Vagina (tissue), 2 donors: ENCODE results near the gene IFI27. TPM values are rescaled to one million over a fixed set of nuclear protein-coding genes. Genes with fewer than 3 reads are reported as not detected.

Experiments
- DNase-seq, 2 donors: peaks; one replicate each; pipeline ENCODE4 v3.0.0-alpha.2; 2017; ENCODE audit errors: extremely low spot score in 2 of 2
- H3K27ac ChIP-seq: fragments of 200-600 bp; sonication (generic); one replicate; pipeline ENCODE4 v1.5.1; 2019
- H3K27me3 ChIP-seq: fragments of 200-600 bp; sonication (generic); one replicate; pipeline ENCODE4 v1.5.1; 2019
- H3K36me3 ChIP-seq, 2 donors: fragments of 200-600 bp; sonication (generic); one replicate each; pipeline ENCODE4 v1.5.1; 2017 to 2019
- H3K4me1 ChIP-seq: fragments of 200-600 bp; sonication (generic); one replicate; pipeline ENCODE4 v1.5.1; 2019
- H3K4me3 ChIP-seq, 2 donors: fragments of 200-600 bp; sonication (generic); 1 replicate in 1 of 2; 2 replicates in 1 of 2; pipeline ENCODE4 v1.5.1; 2016 to 2019
- H3K9me3 ChIP-seq: fragments of 200-600 bp; sonication (generic); one replicate; pipeline ENCODE4 v1.5.1; 2019
- CTCF ChIP-seq, 3 experiments: fragments of 450-650 bp in 2 of 3; fragments of 200-600 bp in 1 of 3; sonication (generic) in 1 of 3; IDR thresholded peaks; one replicate each; pipeline ENCODE4 v1.5.1; 2017 to 2019; ENCODE audit warnings: antibody characterized with exemption in 3 of 3, mild to moderate bottlenecking in 2 of 3, moderate library complexity in 2 of 3
- POLR2A ChIP-seq, 2 donors: fragments of 450-650 bp; IDR thresholded peaks; one replicate each; pipeline ENCODE4 v1.6.1; 2017; ENCODE audit warnings: antibody characterized with exemption in 2 of 2, mild to moderate bottlenecking in 2 of 2, moderate library complexity in 2 of 2
- POLR2AphosphoS5 ChIP-seq, 2 donors: sonication (generic); formaldehyde crosslinking; IDR thresholded peaks; one replicate each; pipeline ENCODE4 v1.9.0; 2017; ENCODE audit warnings: antibody characterized with exemption in 2 of 2, mild to moderate bottlenecking in 2 of 2, low read depth in 1 of 2; ENCODE audit not compliant: insufficient read depth in 1 of 2
- intact Hi-C: fragments of 100-400 bp; cut with DNase I; formaldehyde crosslinking; loops from one replicate; pipeline ENCODE4 v1.15.1; 2023
- total RNA-seq: library from RNA; depleted of rRNA; stranded (reverse); fragments of >200 nt; gene quantifications from one replicate; pipeline ENCODE4 v1.2.3, GENCODE V29; 2016

IFI27 gene
- total RNA-seq, 1 donor from 2014 or later = 209 TPM

- TF ChIP-seq POLR2AphosphoS5 (IDR thresholded peaks at IDR 0.05; ENCODE audit: insufficient read depth in 1 of 2, low read depth in 1 of 2) (no peak), CTCF (IDR thresholded peaks at IDR 0.05) (no peak), POLR2A (IDR thresholded peaks at IDR 0.05) (no peak)
- intact Hi-C loops = no loop called here
- H3K4me1 ChIP-seq = no peaks in the 10 kb centered on the region
Observed at GRCh38 chr14:94165744-94166143, 55.2 kb downstream of the IFI27 start.

More at GRCh38 chr14:94165744-94166143, 55.2 kb downstream of the IFI27 start:
- no peaks in the 10 kb centered on the region for H3K27me3 ChIP-seq
- no peak overlapping the region for H3K27ac ChIP-seq
- no peaks in the 10 kb centered on the region for H3K36me3 ChIP-seq
- no peaks in the 10 kb centered on the region for H3K9me3 ChIP-seq
- no peak overlapping the region for H3K4me3 ChIP-seq
- no peak for DNase-seq

Other genes with a start within 250 kb of the IFI27 start
- not detected for gene FAM181A, start 183.4 kb upstream of the IFI27 start, total RNA-seq
- gene ASB2, start 134.2 kb upstream of the IFI27 start, total RNA-seq = 24.1 TPM
- gene CCDC197, start 113.4 kb upstream of the IFI27 start, total RNA-seq = not detected
- gene OTUB2, start 84.4 kb upstream of the IFI27 start, total RNA-seq = 1.7 TPM
- 109 TPM for gene DDX24, start 29.5 kb upstream of the IFI27 start, total RNA-seq
- 18.9 TPM for gene IFI27L1, start 29.4 kb upstream of the IFI27 start, total RNA-seq
- gene IFI27L2, start 18.9 kb downstream of the IFI27 start, total RNA-seq = 171 TPM
- gene PPP4R4, start 63.6 kb downstream of the IFI27 start, total RNA-seq = 6.1 TPM
- not detected for gene SERPINA10, start 182.5 kb downstream of the IFI27 start, total RNA-seq
- gene SERPINA6, start 212.6 kb downstream of the IFI27 start, total RNA-seq = not detected